RWPE2 (cell line): ENCODE measurements around the gene SMARCD2.

Experiments used
- ATAC-seq: fragments of 200-7000 bp; cut with Tn5 transposase; 3 replicates; pipeline ENCODE4 v1.9.1; 2021; ENCODE audit warnings: low read depth
- DNase-seq: peaks from one replicate; pipeline ENCODE4 v3.0.0-alpha.2; 2020; ENCODE audit warnings: low spot score
- H3K27ac ChIP-seq: fragments of 450-650 bp; 2 replicates; pipeline ENCODE4 v1.5.1; 2017; ENCODE audit warnings: mild to moderate bottlenecking; ENCODE audit not compliant: poor library complexity, severe bottlenecking
- H3K27me3 ChIP-seq: fragments of 250-450 bp; sonication (Bioruptor Pico); 2 replicates; pipeline ENCODE4 v1.5.1; 2021; ENCODE audit warnings: mild to moderate bottlenecking, moderate library complexity; ENCODE audit not compliant: insufficient read depth, poor library complexity, severe bottlenecking
- H3K36me3 ChIP-seq: fragments of 250-450 bp; sonication (Bioruptor Pico); 2 replicates; pipeline ENCODE4 v1.5.1; 2020; ENCODE audit warnings: low read depth, mild to moderate bottlenecking, moderate library complexity
- H3K4me1 ChIP-seq: fragments of 250-450 bp; sonication (Bioruptor Pico); 2 replicates; pipeline ENCODE4 v1.5.1; 2021; ENCODE audit warnings: mild to moderate bottlenecking, moderate library complexity; ENCODE audit not compliant: insufficient read depth, poor library complexity, severe bottlenecking
- H3K4me3 ChIP-seq: fragments of 250-450 bp; sonication (Bioruptor Pico); 2 replicates; pipeline ENCODE4 v1.5.1; 2021; ENCODE audit warnings: mild to moderate bottlenecking, moderate library complexity; ENCODE audit not compliant: severe bottlenecking
- H3K9me3 ChIP-seq: fragments of 250-450 bp; sonication (Bioruptor Pico); 2 replicates; pipeline ENCODE4 v1.5.1; 2021; ENCODE audit warnings: mild to moderate bottlenecking, moderate library complexity; ENCODE audit not compliant: severe bottlenecking
- TF ChIP-seq, protein P1 (sequence below): fragments of 450-650 bp; IDR thresholded peaks from one replicate; pipeline ENCODE4 v1.5.1; 2017; ENCODE audit warnings: mild to moderate bottlenecking, moderate library complexity; ENCODE audit not compliant: poor library complexity, severe bottlenecking

Gene SMARCD2

DNA sequence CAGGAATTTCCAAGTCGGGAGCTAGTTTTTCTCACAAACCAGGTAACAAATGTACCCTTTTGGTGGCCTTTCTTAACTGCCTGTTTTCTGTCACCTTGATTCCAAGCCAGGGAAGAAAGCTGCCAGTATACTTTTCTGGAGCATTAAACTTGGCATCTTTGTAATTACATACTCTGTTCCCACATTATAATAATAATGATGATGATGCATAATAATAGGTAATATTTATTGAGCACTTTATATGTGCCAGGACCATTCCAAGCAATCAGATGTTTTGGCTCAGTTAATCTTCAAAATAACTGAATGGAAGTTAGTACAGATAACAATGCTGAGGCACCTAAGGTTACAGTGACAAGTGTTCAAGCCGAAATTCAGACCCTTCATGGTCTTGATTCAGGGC, 26.4 kb downstream of the SMARCD2 start:
- Histone ChIP-seq H3K27ac (no peak overlapping the region), H3K27me3 (no peaks in the 10 kb centered on the region), H3K9me3 (no peaks in the 10 kb centered on the region), H3K4me1 (no peaks in the 10 kb centered on the region), H3K4me3 (no peak overlapping the region), H3K36me3 (peaks cover 97% of the 10 kb centered on the region)
- TF ChIP-seq, protein P1, sequence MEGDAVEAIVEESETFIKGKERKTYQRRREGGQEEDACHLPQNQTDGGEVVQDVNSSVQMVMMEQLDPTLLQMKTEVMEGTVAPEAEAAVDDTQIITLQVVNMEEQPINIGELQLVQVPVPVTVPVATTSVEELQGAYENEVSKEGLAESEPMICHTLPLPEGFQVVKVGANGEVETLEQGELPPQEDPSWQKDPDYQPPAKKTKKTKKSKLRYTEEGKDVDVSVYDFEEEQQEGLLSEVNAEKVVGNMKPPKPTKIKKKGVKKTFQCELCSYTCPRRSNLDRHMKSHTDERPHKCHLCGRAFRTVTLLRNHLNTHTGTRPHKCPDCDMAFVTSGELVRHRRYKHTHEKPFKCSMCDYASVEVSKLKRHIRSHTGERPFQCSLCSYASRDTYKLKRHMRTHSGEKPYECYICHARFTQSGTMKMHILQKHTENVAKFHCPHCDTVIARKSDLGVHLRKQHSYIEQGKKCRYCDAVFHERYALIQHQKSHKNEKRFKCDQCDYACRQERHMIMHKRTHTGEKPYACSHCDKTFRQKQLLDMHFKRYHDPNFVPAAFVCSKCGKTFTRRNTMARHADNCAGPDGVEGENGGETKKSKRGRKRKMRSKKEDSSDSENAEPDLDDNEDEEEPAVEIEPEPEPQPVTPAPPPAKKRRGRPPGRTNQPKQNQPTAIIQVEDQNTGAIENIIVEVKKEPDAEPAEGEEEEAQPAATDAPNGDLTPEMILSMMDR = no peak
- DNase-seq (no peak), ATAC-seq (no peak)

DNA sequence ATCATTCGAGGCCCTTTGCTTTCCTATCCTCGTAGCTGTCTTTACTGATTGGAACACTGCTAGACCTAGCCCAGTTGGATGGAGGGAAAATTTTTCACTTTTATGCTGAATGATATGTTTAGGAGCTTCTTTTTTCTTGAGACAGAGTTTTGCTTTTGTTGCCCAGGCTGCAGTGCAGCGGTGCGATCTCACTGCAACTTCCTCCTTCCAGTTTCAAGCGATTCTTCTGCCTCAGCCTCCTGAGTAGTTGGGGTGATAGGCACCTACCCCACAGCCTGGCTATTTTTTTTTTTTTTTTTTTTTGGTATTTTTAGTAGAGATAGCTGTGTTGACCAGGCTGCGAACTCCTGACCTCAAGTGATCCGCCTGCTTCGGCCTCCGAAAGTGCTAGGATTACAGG, 32.5 kb downstream of the SMARCD2 start:
- DNase-seq = no peak
- Histone ChIP-seq H3K27ac (no peak overlapping the region), H3K27me3 (no peaks in the 10 kb centered on the region), H3K4me1 (no peaks in the 10 kb centered on the region), H3K36me3 (peaks cover 100% of the 10 kb centered on the region), H3K4me3 (no peak overlapping the region), H3K9me3 (no peaks in the 10 kb centered on the region)
- no peak for ATAC-seq
- TF ChIP-seq, protein P1 = no peak

DNA sequence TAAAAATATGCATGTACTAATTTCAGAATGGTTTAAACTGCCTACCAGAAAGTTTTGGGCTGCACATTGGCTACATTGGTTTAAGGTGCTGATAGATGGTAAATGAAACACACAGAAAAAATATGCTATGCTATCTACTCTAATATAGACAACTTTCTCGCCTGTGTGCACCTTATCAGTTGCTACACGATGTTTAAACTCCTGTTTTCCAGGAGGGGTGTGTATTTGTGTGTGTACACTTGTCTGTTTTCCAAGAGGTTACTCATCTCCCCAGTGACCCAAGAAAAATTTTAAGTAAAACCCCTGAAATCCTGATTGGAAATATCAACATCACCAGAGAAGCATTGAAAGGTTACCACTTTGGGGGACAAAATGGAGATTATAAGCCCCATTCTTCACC, 36.9 kb downstream of the SMARCD2 start:
- Histone ChIP-seq H3K4me3 (no peak overlapping the region), H3K27me3 (no peaks in the 10 kb centered on the region), H3K4me1 (no peaks in the 10 kb centered on the region), H3K9me3 (no peaks in the 10 kb centered on the region), H3K27ac (no peak overlapping the region), H3K36me3 (peaks cover 100% of the 10 kb centered on the region)
- no peak for ATAC-seq
- TF ChIP-seq, protein P1 = no peak
- no peak for DNase-seq

DNA sequence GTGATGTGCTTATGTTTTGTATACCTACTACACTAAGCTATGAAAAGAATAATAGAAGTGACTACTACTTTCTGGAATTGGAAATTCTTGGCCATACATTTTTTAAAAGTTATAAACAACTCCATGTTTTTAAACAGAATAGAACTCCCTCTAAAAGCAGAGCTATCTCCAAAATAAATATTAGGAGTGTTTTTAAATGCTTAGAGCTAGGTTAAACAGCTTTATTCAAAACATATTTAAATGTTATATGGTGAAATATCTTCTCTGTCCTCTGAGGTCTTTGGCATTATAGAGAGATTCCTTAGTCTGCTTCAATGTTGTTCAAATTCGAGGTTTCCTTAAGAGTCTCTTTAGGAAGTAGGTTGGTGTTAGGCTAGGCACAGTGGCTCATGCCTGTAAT, 38.2 kb downstream of the SMARCD2 start:
- TF ChIP-seq, protein P1 = no peak
- H3K4me3 ChIP-seq = no peak overlapping the region
- H3K27me3 ChIP-seq = no peaks in the 10 kb centered on the region
- no peak overlapping the region for H3K27ac ChIP-seq
- no peaks in the 10 kb centered on the region for H3K9me3 ChIP-seq
- ATAC-seq = no peak
- no peaks in the 10 kb centered on the region for H3K4me1 ChIP-seq
- peaks cover 100% of the 10 kb centered on the region for H3K36me3 ChIP-seq
- DNase-seq = no peak

DNA sequence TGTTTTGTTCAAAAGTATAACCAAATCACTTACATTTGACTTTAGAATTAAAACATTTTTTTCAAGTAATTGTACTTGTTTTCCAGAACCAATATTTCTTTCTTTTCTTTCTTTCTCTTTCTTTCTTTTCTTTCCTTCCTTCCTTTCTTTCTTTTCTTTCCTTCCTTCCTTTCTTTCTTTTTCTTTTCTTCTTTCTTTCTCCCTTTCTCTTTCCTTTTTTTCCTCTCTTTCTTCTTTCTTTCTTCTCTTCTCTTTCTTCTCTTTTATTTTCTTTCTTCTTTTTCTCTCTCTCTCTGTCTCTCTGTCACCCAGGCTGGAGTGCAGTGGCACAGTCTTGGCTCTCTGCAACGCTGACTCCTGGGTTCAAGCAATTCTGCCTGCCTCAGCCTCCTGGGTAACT, 41.7 kb downstream of the SMARCD2 start:
- TF ChIP-seq, protein P1 = no peak
- no peaks in the 10 kb centered on the region for H3K27me3 ChIP-seq
- no peak for DNase-seq
- no peaks in the 10 kb centered on the region for H3K4me1 ChIP-seq
- H3K4me3 ChIP-seq = no peak overlapping the region
- no peak overlapping the region for H3K27ac ChIP-seq
- H3K36me3 ChIP-seq = peaks cover 100% of the 10 kb centered on the region
- ATAC-seq = no peak
- H3K9me3 ChIP-seq = no peaks in the 10 kb centered on the region
